K562 (cell line): Measurements from ENCODE around the gene RBM19. TPM values are rescaled to one million over a fixed set of nuclear protein-coding genes. Genes with fewer than 3 reads are reported as not detected.
A peak's percentile ranks its signal among the peaks of the same experiment; 100 is the strongest.

Source experiments
- DPF2 ChIP-seq: fragments of 450-650 bp; IDR thresholded peaks from 2 replicates; pipeline ENCODE4 v1.6.1; 2016
- ETV6 ChIP-seq, 3 experiments: fragments of 150-350 bp in 1 of 3; sonication (generic) in 1 of 3; formaldehyde crosslinking in 1 of 3; IDR thresholded peaks; 2 replicates each; pipeline versions ENCODE4 v1.6.1 to v1.8.0; 2014 to 2022; ENCODE audit warnings: borderline replicate concordance in 2 of 3, low read depth in 2 of 3, antibody characterized with exemption in 1 of 3, low read length in 1 of 3, mild to moderate bottlenecking in 1 of 3, missing genetic modification reagents in 1 of 3
- FOXK2 ChIP-seq, 2 experiments: fragments of 450-650 bp; IDR thresholded peaks in 1 of 2; conservative IDR thresholded peaks in 1 of 2; 2 replicates each; pipeline ENCODE4 v1.6.1; 2016; ENCODE audit warnings: low read depth in 2 of 2, mild to moderate bottlenecking in 1 of 2
- GTF2E2 ChIP-seq: fragments of 200-800 bp; sonication (Bioruptor generic); IDR thresholded peaks from 2 replicates; pipeline ENCODE4 v1.6.1; 2016; ENCODE audit warnings: missing genetic modification characterization, missing compliant biosample characterization
- HNRNPK ChIP-seq: fragments of 200-400 bp; formaldehyde crosslinking; IDR thresholded peaks from one replicate; pipeline ENCODE4 v1.6.1; 2018; ENCODE audit warnings: mild to moderate bottlenecking, low read depth, low read length; ENCODE audit not compliant: poor library complexity, severe bottlenecking
- POLR2G ChIP-seq: fragments of 200-400 bp; formaldehyde crosslinking; IDR thresholded peaks from 2 replicates; pipeline ENCODE4 v1.6.1; 2017; ENCODE audit warnings: low read depth, mild to moderate bottlenecking, antibody characterized with exemption, low read length, moderate library complexity
- SMARCE1 ChIP-seq: fragments of 450-650 bp; IDR thresholded peaks from 2 replicates; pipeline ENCODE4 v1.7.1; 2016; ENCODE audit warnings: mild to moderate bottlenecking
- ZFP30 ChIP-seq: fragments of 250-450 bp; sonication (Bioruptor Pico); IDR thresholded peaks from 2 replicates; pipeline ENCODE4 v1.8.0; 2022; ENCODE audit warnings: moderate library complexity, mild to moderate bottlenecking, inconsistent platforms, borderline replicate concordance
- ZNF124 ChIP-seq: sonication (generic); formaldehyde crosslinking; IDR thresholded peaks from 2 replicates; pipeline ENCODE4 v1.8.1; 2022; ENCODE audit warnings: missing genetic modification reagents
- ZNF311 ChIP-seq: fragments of 250-450 bp; sonication (Bioruptor Pico); IDR thresholded peaks from 2 replicates; pipeline ENCODE4 v1.4.0; 2020; ENCODE audit warnings: mild to moderate bottlenecking, moderate library complexity
- ZNF324 ChIP-seq: fragments of 250-450 bp; sonication (Bioruptor Pico); IDR thresholded peaks from 2 replicates; pipeline ENCODE4 v1.4.0; 2020; ENCODE audit warnings: mild to moderate bottlenecking
- ZNF41 ChIP-seq: fragments of 250-450 bp; sonication (Bioruptor Pico); conservative IDR thresholded peaks from 2 replicates; pipeline ENCODE4 v1.4.0; 2020; ENCODE audit warnings: mild to moderate bottlenecking
- polyA plus RNA-seq, 8 experiments: library from polyadenylated mRNA; depleted of rRNA in 4 of 8; stranded (reverse) in 5 of 8; unstranded in 3 of 8; fragments of >200 nt; fragmentation: Nextera tagmentation in 2 of 8; fragmentation: Illumina TruSeq in 1 of 8; extraction: Ambion mirVana in 2 of 8; extraction: Trizol in 1 of 8; gene quantifications; 2 replicates each; pipeline versions ENCODE4 v1.2.1 to v1.2.3, GENCODE V29; 2011 to 2014; ENCODE audit warnings: inconsistent platforms in 1 of 8, missing spikeins in 1 of 8
- total RNA-seq, 7 experiments: library from RNA; depleted of rRNA in 6 of 7; stranded (reverse); fragments of >200 nt in 6 of 7; fragmentation: Illumina TruSeq in 2 of 7; extraction: Trizol in 2 of 7; gene quantifications; 2 replicates each; pipeline versions ENCODE4 v1.2.1 to v1.2.3, GENCODE V29; 2011 to 2021; ENCODE audit warnings: low replicate concordance in 1 of 7
- TF ChIP-seq, protein P1 (sequence below): fragments of 450-650 bp; IDR thresholded peaks from 2 replicates; pipeline ENCODE4 v1.6.1; 2017; ENCODE audit warnings: antibody characterized with exemption, mild to moderate bottlenecking
- TF ChIP-seq, protein P2 (sequence below): fragments of 450-650 bp; formaldehyde crosslinking; IDR thresholded peaks from 2 replicates; pipeline ENCODE4 v1.4.0; 2022; ENCODE audit warnings: missing genetic modification characterization
- TF ChIP-seq, protein P3 (sequence below): fragments of 200-800 bp; sonication (Bioruptor generic); IDR thresholded peaks from 2 replicates; pipeline ENCODE4 v1.6.1; 2017; ENCODE audit warnings: missing genetic modification characterization, missing compliant biosample characterization

The RBM19 gene
- total and polyA plus RNA-seq, 9 of the 15 experiments (the other 6 are each of a cell fraction or from before 2014, with no cell fraction given): 16.0 to 58.4 (median 37.9) TPM

DNA sequence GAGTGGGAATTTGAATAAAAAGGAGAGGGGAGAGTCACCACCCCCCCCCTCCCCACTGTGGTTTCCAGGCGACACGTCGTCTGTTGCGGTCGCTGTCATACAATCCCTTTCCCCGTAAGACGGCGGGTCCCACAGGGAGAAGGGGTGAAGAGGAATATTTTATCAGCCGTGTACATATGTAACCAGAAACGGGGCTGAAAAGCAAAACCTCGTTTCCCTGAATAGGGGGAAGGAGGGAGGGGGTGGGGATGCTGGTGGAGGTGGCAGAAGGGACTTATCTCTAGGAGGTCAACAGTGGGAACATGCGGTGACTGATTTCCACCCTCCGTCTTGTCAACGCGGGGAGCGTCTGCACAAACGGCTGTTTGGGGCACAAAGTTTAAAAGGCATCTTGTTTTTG is 171.4 kb downstream of the RBM19 start (continued):
- TF ChIP-seq, protein P1, sequence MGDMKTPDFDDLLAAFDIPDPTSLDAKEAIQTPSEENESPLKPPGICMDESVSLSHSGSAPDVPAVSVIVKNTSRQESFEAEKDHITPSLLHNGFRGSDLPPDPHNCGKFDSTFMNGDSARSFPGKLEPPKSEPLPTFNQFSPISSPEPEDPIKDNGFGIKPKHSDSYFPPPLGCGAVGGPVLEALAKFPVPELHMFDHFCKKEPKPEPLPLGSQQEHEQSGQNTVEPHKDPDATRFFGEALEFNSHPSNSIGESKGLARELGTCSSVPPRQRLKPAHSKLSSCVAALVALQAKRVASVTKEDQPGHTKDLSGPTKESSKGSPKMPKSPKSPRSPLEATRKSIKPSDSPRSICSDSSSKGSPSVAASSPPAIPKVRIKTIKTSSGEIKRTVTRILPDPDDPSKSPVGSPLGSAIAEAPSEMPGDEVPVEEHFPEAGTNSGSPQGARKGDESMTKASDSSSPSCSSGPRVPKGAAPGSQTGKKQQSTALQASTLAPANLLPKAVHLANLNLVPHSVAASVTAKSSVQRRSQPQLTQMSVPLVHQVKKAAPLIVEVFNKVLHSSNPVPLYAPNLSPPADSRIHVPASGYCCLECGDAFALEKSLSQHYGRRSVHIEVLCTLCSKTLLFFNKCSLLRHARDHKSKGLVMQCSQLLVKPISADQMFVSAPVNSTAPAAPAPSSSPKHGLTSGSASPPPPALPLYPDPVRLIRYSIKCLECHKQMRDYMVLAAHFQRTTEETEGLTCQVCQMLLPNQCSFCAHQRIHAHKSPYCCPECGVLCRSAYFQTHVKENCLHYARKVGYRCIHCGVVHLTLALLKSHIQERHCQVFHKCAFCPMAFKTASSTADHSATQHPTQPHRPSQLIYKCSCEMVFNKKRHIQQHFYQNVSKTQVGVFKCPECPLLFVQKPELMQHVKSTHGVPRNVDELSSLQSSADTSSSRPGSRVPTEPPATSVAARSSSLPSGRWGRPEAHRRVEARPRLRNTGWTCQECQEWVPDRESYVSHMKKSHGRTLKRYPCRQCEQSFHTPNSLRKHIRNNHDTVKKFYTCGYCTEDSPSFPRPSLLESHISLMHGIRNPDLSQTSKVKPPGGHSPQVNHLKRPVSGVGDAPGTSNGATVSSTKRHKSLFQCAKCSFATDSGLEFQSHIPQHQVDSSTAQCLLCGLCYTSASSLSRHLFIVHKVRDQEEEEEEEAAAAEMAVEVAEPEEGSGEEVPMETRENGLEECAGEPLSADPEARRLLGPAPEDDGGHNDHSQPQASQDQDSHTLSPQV: no peak
- TF ChIP-seq, protein P2, sequence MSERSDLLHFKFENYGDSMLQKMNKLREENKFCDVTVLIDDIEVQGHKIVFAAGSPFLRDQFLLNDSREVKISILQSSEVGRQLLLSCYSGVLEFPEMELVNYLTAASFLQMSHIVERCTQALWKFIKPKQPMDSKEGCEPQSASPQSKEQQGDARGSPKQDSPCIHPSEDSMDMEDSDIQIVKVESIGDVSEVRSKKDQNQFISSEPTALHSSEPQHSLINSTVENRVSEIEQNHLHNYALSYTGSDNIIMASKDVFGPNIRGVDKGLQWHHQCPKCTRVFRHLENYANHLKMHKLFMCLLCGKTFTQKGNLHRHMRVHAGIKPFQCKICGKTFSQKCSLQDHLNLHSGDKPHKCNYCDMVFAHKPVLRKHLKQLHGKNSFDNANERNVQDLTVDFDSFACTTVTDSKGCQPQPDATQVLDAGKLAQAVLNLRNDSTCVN (CRISPR knock-in tag): no peak
- no peak for TF ChIP-seq HNRNPK
- no peak for TF ChIP-seq ZNF311 (CRISPR knock-in tag)
- TF ChIP-seq FOXK2 (conservative IDR thresholded peaks at IDR 0.05 in 1 of 2, IDR thresholded peaks at IDR 0.05 in 1 of 2; ENCODE audit: low read depth in 2 of 2): peak; percentile 33 to 48; a peak in 2 of 4 replicates
- TF ChIP-seq GTF2E2: no peak
- TF ChIP-seq SMARCE1: peak; percentile 71
- no peak for TF ChIP-seq ZFP30
- TF ChIP-seq ETV6 (IDR thresholded peaks at IDR 0.05; ENCODE audit: borderline replicate concordance in 1 of 2, low read depth in 2 of 2, low read length in 1 of 2): no peak
- no peak for TF ChIP-seq ETV6 (CRISPR knock-in tag; IDR thresholded peaks at IDR 0.05; ENCODE audit: borderline replicate concordance)
- TF ChIP-seq ZNF324 (CRISPR knock-in tag): no peak
- TF ChIP-seq, protein P3, sequence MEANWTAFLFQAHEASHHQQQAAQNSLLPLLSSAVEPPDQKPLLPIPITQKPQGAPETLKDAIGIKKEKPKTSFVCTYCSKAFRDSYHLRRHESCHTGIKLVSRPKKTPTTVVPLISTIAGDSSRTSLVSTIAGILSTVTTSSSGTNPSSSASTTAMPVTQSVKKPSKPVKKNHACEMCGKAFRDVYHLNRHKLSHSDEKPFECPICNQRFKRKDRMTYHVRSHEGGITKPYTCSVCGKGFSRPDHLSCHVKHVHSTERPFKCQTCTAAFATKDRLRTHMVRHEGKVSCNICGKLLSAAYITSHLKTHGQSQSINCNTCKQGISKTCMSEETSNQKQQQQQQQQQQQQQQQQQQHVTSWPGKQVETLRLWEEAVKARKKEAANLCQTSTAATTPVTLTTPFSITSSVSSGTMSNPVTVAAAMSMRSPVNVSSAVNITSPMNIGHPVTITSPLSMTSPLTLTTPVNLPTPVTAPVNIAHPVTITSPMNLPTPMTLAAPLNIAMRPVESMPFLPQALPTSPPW: peak; percentile 81
- TF ChIP-seq POLR2G: no peak
- no peak for TF ChIP-seq ZNF41
- TF ChIP-seq ZNF124 (CRISPR knock-in tag): no peak
- 0 out of 2 replicates have a peak, but pooled peaks have one; percentile 32 for TF ChIP-seq DPF2
